ENCODE measurements around the gene GPR146.
"Not testable (repeated sequence)": the region's sequence is repeated elsewhere in the genome, so short reads cannot be mapped to it uniquely, and the experiment has no call there.

GPR146 gene

GRCh38 chr7:1058311-1058710 is 14.0 kb downstream of the GPR146 start:
- DNase-seq (ENCODE audit: low spot score): no peak

- DNase-seq (ENCODE audit: low spot score): no peak
Measured at GRCh38 chr7:1058821-1059199, 14.5 kb downstream of the GPR146 start.

DNA sequence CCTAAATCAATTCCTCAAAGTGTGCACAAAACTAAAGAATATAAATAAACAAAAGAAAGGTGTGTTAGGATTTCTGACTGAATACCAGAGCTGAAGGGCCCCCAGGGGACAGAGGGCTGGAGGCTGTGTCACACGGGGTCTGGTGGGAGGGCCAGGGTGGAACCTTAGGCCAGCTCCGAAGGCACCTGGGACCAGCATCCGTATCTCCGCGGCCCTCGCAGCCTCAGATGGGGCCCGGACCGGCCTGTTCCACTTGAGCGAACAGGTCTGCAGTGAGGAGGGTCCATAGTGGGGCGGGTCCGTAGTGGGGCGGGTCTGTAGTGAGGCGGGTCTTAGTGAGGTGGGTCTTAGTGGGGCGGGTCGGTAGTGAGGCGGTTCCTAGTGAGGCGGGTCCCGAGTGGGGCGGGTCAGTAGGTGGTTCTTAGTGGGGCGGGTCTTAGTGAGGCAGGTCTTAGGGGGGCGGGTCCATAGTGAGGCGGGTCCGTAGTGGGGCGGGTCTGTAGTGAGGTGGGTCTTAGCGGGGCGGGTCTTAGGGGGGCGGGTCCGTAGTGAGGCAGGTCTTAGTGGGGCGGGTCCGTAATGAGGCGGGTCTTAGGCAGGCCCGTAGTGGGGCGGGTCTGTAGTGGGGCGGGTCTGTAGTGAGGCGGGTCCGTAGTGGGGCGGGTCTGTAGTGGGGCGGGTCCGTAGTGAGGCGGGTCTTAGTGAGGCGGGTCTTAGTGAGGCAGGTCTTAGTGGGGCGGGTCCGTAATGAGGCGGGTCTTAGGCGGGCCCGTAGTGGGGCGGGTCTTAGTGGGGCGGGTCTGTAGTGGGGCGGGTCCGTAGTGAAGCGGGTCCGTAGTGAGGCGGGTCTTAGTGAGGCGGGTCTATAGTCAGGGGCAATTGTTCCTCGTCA is 15.1 kb downstream of the GPR146 start:
- no peak for DNase-seq (ENCODE audit: low spot score)

- DNase-seq (ENCODE audit: low spot score): no peak
Measured at GRCh38 chr7:1060315-1061072, 16.1 kb downstream of the GPR146 start.

GRCh38 chr7:1061180-1061579 is 16.8 kb downstream of the GPR146 start:
- DNase-seq (ENCODE audit: low spot score): no peak

- no peak for DNase-seq (ENCODE audit: low spot score)
Measured at GRCh38 chr7:1062296-1063294, 18.2 kb downstream of the GPR146 start.

- no peak for DNase-seq (ENCODE audit: low spot score)
Measured at GRCh38 chr7:1063361-1063760, 19.0 kb downstream of the GPR146 start.

- DNase-seq (ENCODE audit: low spot score): no peak
Measured at GRCh38 chr7:1064581-1064980, 20.2 kb downstream of the GPR146 start.

DNA sequence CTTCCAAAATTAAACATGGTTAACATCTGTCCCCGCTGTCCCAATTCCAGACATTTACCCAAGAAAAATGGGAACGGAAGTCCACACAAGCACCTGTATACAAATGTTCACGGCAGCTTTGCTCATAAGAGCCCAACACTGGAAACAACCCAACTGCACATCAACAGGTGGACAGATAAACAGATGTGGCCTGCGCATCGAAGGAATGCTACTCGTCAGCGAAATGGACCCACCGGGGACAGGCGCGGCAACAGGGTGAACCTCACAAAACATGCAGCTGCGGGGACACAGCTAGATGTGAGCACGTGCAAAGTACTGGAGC is 20.9 kb downstream of the GPR146 start:
- no peak for DNase-seq (ENCODE audit: low spot score)

- no peak for DNase-seq (ENCODE audit: low spot score)
Measured at GRCh38 chr7:1065585-1066241, 21.4 kb downstream of the GPR146 start.

DNA sequence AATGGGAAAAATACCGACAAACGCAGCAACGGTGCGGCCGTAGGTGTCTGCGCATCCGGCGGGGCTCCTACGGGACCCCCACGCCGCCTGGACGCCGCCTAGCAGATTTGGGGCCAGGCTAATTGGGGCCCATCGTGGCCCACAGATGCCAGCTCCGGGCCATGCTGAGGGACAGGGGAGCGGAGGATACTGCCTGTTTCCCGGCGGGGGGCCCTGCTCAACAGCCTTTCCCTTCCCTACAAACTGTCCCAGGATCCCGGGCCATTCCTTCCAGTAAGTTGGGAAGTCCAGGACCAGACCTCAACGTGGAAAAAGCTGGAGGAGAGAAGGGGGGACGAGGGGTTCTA is 21.9 kb downstream of the GPR146 start:
- DNase-seq (ENCODE audit: low spot score): no peak

DNA sequence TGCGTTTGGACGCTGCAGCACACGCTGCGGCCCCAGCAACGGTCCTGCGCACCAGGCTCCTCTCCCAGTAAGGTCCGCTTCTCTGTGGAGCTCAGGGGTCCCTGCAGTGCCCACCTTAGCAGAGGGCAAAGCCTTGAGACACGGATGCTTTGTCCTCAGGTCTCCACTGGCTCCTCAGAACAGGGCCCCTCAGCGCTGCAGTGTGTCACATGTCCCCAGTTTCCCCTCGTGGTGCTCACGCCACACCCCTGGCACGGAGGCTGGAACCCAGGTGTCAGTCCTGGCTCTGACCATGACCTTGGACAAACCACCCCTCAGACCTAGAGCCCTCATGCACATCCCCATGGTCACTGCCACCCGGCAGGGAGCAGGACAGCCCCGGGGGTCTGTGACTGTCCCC is 23.7 kb downstream of the GPR146 start:
- DNase-seq (ENCODE audit: low spot score): no peak

- DNase-seq (ENCODE audit: low spot score): no peak
Measured at GRCh38 chr7:1068619-1069018, 24.3 kb downstream of the GPR146 start.

- DNase-seq (ENCODE audit: low spot score): no peak
Measured at GRCh38 chr7:1070544-1071011, 26.2 kb downstream of the GPR146 start.

- DNase-seq (ENCODE audit: low spot score): no peak
Measured at GRCh38 chr7:1071731-1072254, 27.4 kb downstream of the GPR146 start.

- no peak for DNase-seq (ENCODE audit: low spot score)
Measured at GRCh38 chr7:1073142-1073977, 29.0 kb downstream of the GPR146 start.

GRCh38 chr7:1074018-1074417 is 29.7 kb downstream of the GPR146 start:
- not testable (repeated sequence) for DNase-seq (ENCODE audit: low spot score)

GRCh38 chr7:1074593-1075431 is 30.5 kb downstream of the GPR146 start:
- no peak for DNase-seq (ENCODE audit: low spot score)
